HepG2 (cell line): ENCODE measurements around the gene LATS1. TPM values are rescaled to one million over a fixed set of nuclear protein-coding genes. Genes with fewer than 3 reads are reported as not detected.

ENCODE experiments used
- ARID5B ChIP-seq: IDR thresholded peaks from 2 replicates; pipeline ENCODE4 v1.4.0; 2020; ENCODE audit warnings: mild to moderate bottlenecking, missing genetic modification reagents
- ATF6 ChIP-seq: sonication (generic); formaldehyde crosslinking; conservative IDR thresholded peaks from 2 replicates; pipeline ENCODE4 v1.4.0; 2020; ENCODE audit warnings: missing genetic modification reagents
- GLI4 ChIP-seq: sonication (generic); formaldehyde crosslinking; IDR thresholded peaks from 2 replicates; pipeline ENCODE4 v1.5.1; 2020; ENCODE audit warnings: missing genetic modification reagents, mild to moderate bottlenecking, moderate library complexity, borderline replicate concordance
- IKZF1 ChIP-seq: fragments of 450-650 bp; IDR thresholded peaks from 2 replicates; pipeline ENCODE4 v1.7.1; 2016
- KDM5A ChIP-seq: fragments of 200-600 bp; sonication (generic); IDR thresholded peaks from 2 replicates; pipeline ENCODE4 v1.7.0; 2018; ENCODE audit warnings: antibody characterized with exemption, mild to moderate bottlenecking, low read length, borderline replicate concordance
- LCORL ChIP-seq, 2 experiments: fragments of 450-650 bp in 1 of 2; sonication (generic) in 1 of 2; formaldehyde crosslinking in 1 of 2; IDR thresholded peaks; 2 replicates each; pipeline versions ENCODE4 v1.5.0 to v1.6.1; 2017 to 2020; ENCODE audit warnings: antibody characterized with exemption in 1 of 2, missing genetic modification reagents in 1 of 2
- MTERF4 ChIP-seq: sonication (generic); formaldehyde crosslinking; IDR thresholded peaks from 2 replicates; pipeline ENCODE4 v1.8.0; 2023; ENCODE audit warnings: mild to moderate bottlenecking, missing genetic modification reagents
- MXI1 ChIP-seq: IDR thresholded peaks from 3 replicates; pipeline ENCODE4 v1.6.1; 2012; ENCODE audit warnings: low read depth, low read length, inconsistent platforms, borderline replicate concordance
- NR2F2 ChIP-seq: IDR thresholded peaks from 2 replicates; pipeline ENCODE4 v1.6.1; 2012; ENCODE audit warnings: low read depth, inconsistent platforms, borderline replicate concordance
- NRL ChIP-seq: sonication (generic); formaldehyde crosslinking; IDR thresholded peaks from 2 replicates; pipeline ENCODE4 v1.5.0; 2020; ENCODE audit warnings: missing genetic modification reagents, mild to moderate bottlenecking, moderate library complexity, borderline replicate concordance
- PAWR ChIP-seq: sonication (generic); formaldehyde crosslinking; IDR thresholded peaks from 2 replicates; pipeline ENCODE4 v1.4.0; 2020; ENCODE audit warnings: missing genetic modification reagents, mild to moderate bottlenecking, borderline replicate concordance
- SMAD3 ChIP-seq: sonication (generic); formaldehyde crosslinking; IDR thresholded peaks from 2 replicates; pipeline ENCODE4 v1.4.0; 2020; ENCODE audit warnings: missing genetic modification reagents
- YEATS2 ChIP-seq: sonication (generic); formaldehyde crosslinking; IDR thresholded peaks from 2 replicates; pipeline ENCODE4 v1.4.0; 2020; ENCODE audit warnings: missing genetic modification reagents, borderline replicate concordance
- ZNF350 ChIP-seq: sonication (generic); formaldehyde crosslinking; IDR thresholded peaks from 2 replicates; pipeline ENCODE4 v1.4.0; 2020; ENCODE audit warnings: mild to moderate bottlenecking, low read depth, missing genetic modification reagents, borderline replicate concordance
- ZNF768 ChIP-seq: sonication (generic); formaldehyde crosslinking; IDR thresholded peaks from 2 replicates; pipeline ENCODE4 v1.4.0; 2020; ENCODE audit warnings: missing genetic modification reagents
- polyA plus RNA-seq, 8 experiments: library from polyadenylated mRNA; depleted of rRNA in 3 of 8; stranded (reverse) in 7 of 8; unstranded in 1 of 8; fragments of >200 nt; fragmentation: Illumina TruSeq in 4 of 8; extraction: Trizol in 4 of 8; gene quantifications; 2 replicates each; pipeline versions ENCODE4 v1.2.1 to v1.2.3, GENCODE V29; 2011 to 2016; ENCODE audit warnings: low read depth in 4 of 8, missing spikeins in 1 of 8, mixed read lengths in 1 of 8; ENCODE audit not compliant: insufficient read depth in 1 of 8
- total RNA-seq, 5 experiments: library from RNA; depleted of rRNA; stranded (reverse); fragments of >200 nt; fragmentation: Illumina TruSeq; extraction: Trizol; gene quantifications; 2 replicates each; pipeline ENCODE4 v1.2.3, GENCODE V29; 2016; ENCODE audit warnings: low read depth in 1 of 5
- TF ChIP-seq, protein P1 (sequence below): IDR thresholded peaks from 2 replicates; pipeline ENCODE4 v1.6.1; 2016; ENCODE audit warnings: control low read depth
- TF ChIP-seq, protein P2 (sequence below): sonication (generic); formaldehyde crosslinking; IDR thresholded peaks from 2 replicates; pipeline ENCODE4 v1.4.0; 2020; ENCODE audit warnings: missing genetic modification reagents

LATS1 gene
- total and polyA plus RNA-seq, 2 of the 13 experiments (the other 11 are each of a cell fraction or from before 2014, with no cell fraction given) = 9.9 to 12.6 TPM

DNA sequence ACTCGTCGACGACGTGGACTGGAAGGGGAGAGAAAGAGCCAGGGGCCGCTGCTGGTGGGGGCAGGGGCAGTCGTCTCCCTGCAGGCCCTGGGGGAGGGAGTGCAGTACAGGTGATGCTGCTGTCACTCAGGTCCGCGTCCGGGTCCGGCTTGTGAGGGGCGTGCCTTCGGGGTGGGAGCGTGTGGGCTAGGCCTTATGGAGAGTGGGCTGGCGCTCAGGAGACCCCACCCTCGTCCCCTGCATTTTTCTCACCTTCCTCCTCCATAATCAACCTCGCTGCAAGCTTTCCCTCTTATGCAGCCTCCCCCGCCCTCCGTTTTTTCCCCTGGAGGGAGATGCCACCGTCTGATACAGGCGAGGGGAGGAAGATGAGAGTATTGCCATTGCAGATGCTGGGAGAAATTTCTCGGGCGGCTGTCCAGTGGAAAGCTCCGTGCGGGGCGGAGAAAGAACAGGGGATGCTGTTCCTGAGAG, 32.3 kb upstream of the LATS1 start (continued):
- TF ChIP-seq ARID5B (CRISPR knock-in tag) (no peak; the same call in 1 of the 2 replicates), GLI4 (0 out of 2 replicates have a peak, but pooled peaks have one; percentile 18), ZNF350 (peak; percentile 22; the same call in 1 of the 2 replicates), NR2F2 (no peak), YEATS2 (peak; percentile 17; the same call in 1 of the 2 replicates), SMAD3 (CRISPR knock-in tag) (peak; percentile 54), ZNF768 (CRISPR knock-in tag) (peak; percentile 82), IKZF1 (no peak), ATF6 (CRISPR knock-in tag) (no peak), PAWR (CRISPR knock-in tag) (no peak; the same call in 1 of the 2 replicates), MXI1 (peak; percentile 69; the same call in 1 of the 3 replicates), NRL (0 out of 2 replicates have a peak, but pooled peaks have one; percentile 98), LCORL (IDR thresholded peaks at IDR 0.05) (no peak), LCORL (CRISPR knock-in tag; IDR thresholded peaks at IDR 0.05) (peak; percentile 45; the same call in 1 of the 2 replicates), MTERF4 (peak; percentile 80; the same call in 1 of the 2 replicates), KDM5A (peak; percentile 46; the same call in 1 of the 2 replicates)
- TF ChIP-seq, protein P1, sequence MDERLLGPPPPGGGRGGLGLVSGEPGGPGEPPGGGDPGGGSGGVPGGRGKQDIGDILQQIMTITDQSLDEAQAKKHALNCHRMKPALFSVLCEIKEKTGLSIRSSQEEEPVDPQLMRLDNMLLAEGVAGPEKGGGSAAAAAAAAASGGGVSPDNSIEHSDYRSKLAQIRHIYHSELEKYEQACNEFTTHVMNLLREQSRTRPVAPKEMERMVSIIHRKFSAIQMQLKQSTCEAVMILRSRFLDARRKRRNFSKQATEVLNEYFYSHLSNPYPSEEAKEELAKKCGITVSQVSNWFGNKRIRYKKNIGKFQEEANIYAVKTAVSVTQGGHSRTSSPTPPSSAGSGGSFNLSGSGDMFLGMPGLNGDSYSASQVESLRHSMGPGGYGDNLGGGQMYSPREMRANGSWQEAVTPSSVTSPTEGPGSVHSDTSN (CRISPR knock-in tag) = peak; percentile 64; the same call in 1 of the 2 replicates
- TF ChIP-seq, protein P2, sequence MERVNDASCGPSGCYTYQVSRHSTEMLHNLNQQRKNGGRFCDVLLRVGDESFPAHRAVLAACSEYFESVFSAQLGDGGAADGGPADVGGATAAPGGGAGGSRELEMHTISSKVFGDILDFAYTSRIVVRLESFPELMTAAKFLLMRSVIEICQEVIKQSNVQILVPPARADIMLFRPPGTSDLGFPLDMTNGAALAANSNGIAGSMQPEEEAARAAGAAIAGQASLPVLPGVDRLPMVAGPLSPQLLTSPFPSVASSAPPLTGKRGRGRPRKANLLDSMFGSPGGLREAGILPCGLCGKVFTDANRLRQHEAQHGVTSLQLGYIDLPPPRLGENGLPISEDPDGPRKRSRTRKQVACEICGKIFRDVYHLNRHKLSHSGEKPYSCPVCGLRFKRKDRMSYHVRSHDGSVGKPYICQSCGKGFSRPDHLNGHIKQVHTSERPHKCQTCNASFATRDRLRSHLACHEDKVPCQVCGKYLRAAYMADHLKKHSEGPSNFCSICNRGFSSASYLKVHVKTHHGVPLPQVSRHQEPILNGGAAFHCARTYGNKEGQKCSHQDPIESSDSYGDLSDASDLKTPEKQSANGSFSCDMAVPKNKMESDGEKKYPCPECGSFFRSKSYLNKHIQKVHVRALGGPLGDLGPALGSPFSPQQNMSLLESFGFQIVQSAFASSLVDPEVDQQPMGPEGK (CRISPR knock-in tag) = peak; percentile 71
